GM19467 (cell line): ENCODE results near the gene RAG2.
"Not testable (repeated sequence)": the region's sequence is repeated elsewhere in the genome, so short reads cannot be mapped to it uniquely, and the experiment has no call there.

ENCODE experiments used
- ATAC-seq: cut with Tn5 transposase; IDR thresholded peaks from one replicate; pipeline ENCODE4 v1.9.1; 2021; ENCODE audit warnings: mild to moderate bottlenecking, moderate library complexity; ENCODE audit not compliant: unreplicated experiment

RAG2 gene

DNA sequence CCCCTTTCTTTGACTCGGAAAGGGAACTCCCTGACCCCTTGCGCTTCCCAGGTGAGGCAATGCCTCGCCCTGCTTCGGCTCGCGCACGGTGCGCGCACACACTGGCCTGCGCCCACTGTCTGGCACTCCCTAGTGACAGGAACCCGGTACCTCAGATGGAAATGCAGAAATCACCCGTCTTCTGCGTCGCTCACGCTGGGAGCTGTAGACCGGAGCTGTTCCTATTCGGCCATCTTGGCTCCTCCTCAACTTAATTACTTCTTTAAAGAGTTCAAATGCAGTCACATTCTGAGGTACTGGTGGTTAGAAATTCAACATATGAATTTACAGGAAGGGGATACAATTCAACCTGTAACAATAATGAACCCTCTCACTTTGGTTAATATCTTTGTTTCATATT is 40.6 kb downstream of the RAG2 start:
- not testable (repeated sequence) for ATAC-seq

DNA sequence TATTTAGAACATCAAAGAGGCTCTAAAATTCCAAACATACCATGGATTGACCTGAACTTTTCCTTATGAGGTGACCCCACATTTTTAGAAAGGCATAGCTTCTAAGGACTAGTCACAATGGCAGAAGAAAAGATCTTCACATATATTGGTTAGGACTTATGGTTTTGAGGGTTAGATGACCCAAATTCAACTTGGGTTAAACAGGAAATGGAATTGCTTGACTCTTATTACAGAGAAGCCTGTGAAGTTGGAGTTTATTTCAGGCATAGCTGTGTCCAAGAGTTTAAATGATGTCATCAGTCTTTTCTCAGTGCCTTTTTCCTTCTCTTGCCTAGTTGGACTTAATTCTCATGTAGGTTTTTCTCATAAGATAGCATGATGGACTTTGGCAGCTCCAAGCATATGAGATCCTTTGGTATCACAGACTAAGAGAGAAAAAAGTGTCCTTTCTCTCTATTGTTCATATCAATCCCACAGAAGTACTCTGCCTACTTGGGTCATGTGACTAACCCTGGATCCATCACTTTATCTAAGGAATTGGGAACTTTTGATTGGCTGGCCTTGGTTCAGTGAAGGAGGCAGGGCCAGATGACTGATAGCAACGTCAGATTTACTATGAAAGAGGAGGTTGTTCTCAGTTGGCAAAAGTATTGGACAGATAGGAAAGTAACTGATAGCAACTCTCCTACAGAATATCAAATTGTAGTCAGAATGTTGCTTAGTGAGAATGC is 47.5 kb downstream of the RAG2 start:
- ATAC-seq = no peak
